Ishikawa (cell line): ENCODE data around the gene ECSCR.

Experiments
- CEBPB ChIP-seq: IDR thresholded peaks from 2 replicates; pipeline ENCODE4 v1.6.1; 2012
- CREB1 ChIP-seq: IDR thresholded peaks from 2 replicates; pipeline ENCODE4 v1.6.1; 2012; ENCODE audit warnings: low read depth
- EGR1 ChIP-seq: IDR thresholded peaks from 2 replicates; pipeline ENCODE4 v1.6.1; 2012
- EP300 ChIP-seq: IDR thresholded peaks from 2 replicates; pipeline ENCODE4 v1.6.1; 2012; ENCODE audit warnings: borderline replicate concordance
- FOXM1 ChIP-seq: IDR thresholded peaks from 2 replicates; pipeline ENCODE4 v1.6.1; 2012; ENCODE audit warnings: low read depth, borderline replicate concordance
- MAX ChIP-seq: IDR thresholded peaks from 2 replicates; pipeline ENCODE4 v1.6.1; 2012
- NFIC ChIP-seq: IDR thresholded peaks from 2 replicates; pipeline ENCODE4 v1.6.1; 2012
- RAD21 ChIP-seq: IDR thresholded peaks from 2 replicates; pipeline ENCODE4 v1.6.1; 2012; ENCODE audit warnings: low read depth
- REST ChIP-seq: IDR thresholded peaks from 2 replicates; pipeline ENCODE4 v1.6.1; 2012; ENCODE audit warnings: low read depth, mild to moderate bottlenecking
- TAF1 ChIP-seq: IDR thresholded peaks from 2 replicates; pipeline ENCODE4 v1.6.1; 2012; ENCODE audit warnings: low read depth, mild to moderate bottlenecking
- TCF12 ChIP-seq: IDR thresholded peaks from 2 replicates; pipeline ENCODE4 v1.6.1; 2012; ENCODE audit warnings: low read depth
- TEAD4 ChIP-seq: IDR thresholded peaks from 2 replicates; pipeline ENCODE4 v1.6.1; 2012
- USF1 ChIP-seq: IDR thresholded peaks from 2 replicates; pipeline ENCODE4 v1.6.1; 2012
- YY1 ChIP-seq: IDR thresholded peaks from 2 replicates; pipeline ENCODE4 v1.6.1; 2012; ENCODE audit warnings: low read depth
- ZBTB7A ChIP-seq: IDR thresholded peaks from 2 replicates; pipeline ENCODE4 v1.6.1; 2012; ENCODE audit warnings: low read depth

The ECSCR gene

GRCh38 chr5:139414581-139415130, 47.9 kb downstream of the ECSCR start:
- TF ChIP-seq RAD21, result no peak
- TF ChIP-seq TAF1, result no peak
- no peak for TF ChIP-seq USF1
- TF ChIP-seq NFIC, result no peak
- TF ChIP-seq EGR1, result no peak

GRCh38 chr5:139413963-139414362, 48.6 kb downstream of the ECSCR start:
- TF ChIP-seq TCF12 (no peak), TEAD4 (no peak), EGR1 (no peak), RAD21 (no peak), MAX (no peak), EP300 (no peak), REST (no peak), TAF1 (no peak), CEBPB (no peak)

- no peak for TF ChIP-seq CEBPB
- no peak for TF ChIP-seq EGR1
- no peak for TF ChIP-seq TAF1
Measured at GRCh38 chr5:139413153-139413552, 49.4 kb downstream of the ECSCR start.

GRCh38 chr5:139410993-139411828, 51.3 kb downstream of the ECSCR start:
- TF ChIP-seq USF1, result no peak
- no peak for TF ChIP-seq NFIC
- no peak for TF ChIP-seq RAD21
- TF ChIP-seq FOXM1, result no peak
- no peak for TF ChIP-seq TEAD4
- TF ChIP-seq EP300, result no peak
- no peak for TF ChIP-seq REST
- TF ChIP-seq YY1, result no peak
- TF ChIP-seq CEBPB, result no peak
- no peak for TF ChIP-seq TCF12
- no peak for TF ChIP-seq TAF1
- no peak for TF ChIP-seq EGR1
- no peak for TF ChIP-seq CREB1
- no peak for TF ChIP-seq MAX

GRCh38 chr5:139410121-139410992, 52.2 kb downstream of the ECSCR start:
- TF ChIP-seq EGR1 (no peak), TCF12 (no peak), FOXM1 (no peak), CEBPB (no peak), YY1 (no peak), EP300 (no peak), RAD21 (no peak), USF1 (no peak), CREB1 (no peak), MAX (no peak), ZBTB7A (no peak), NFIC (no peak), TAF1 (no peak)
